Neuronal stem cell (in vitro differentiated cells): ENCODE measurements around the gene DNM3.
"Not testable (repeated sequence)": the region's sequence is repeated elsewhere in the genome, so short reads cannot be mapped to it uniquely, and the experiment has no call there.

Experiments
- DNase-seq: peaks from one replicate; pipeline ENCODE4 v3.0.0-alpha.2; 2013; ENCODE audit warnings: low spot score
- H2AFZ ChIP-seq: one replicate; pipeline ENCODE4 v1.6.1; 2013; ENCODE audit warnings: mild to moderate bottlenecking, low read length, inconsistent platforms
- H2AK5ac ChIP-seq: 2 replicates; pipeline ENCODE4 v1.6.1; 2013; ENCODE audit warnings: low read depth, mild to moderate bottlenecking, inconsistent platforms, low read length, moderate library complexity, mixed read lengths
- H2BK120ac ChIP-seq: 2 replicates; pipeline ENCODE4 v1.6.1; 2013; ENCODE audit warnings: low read depth, mild to moderate bottlenecking, inconsistent platforms, low read length, moderate library complexity, mixed read lengths
- H2BK12ac ChIP-seq: one replicate; pipeline ENCODE4 v1.6.1; 2013; ENCODE audit warnings: low read length, inconsistent platforms
- H2BK15ac ChIP-seq: 2 replicates; pipeline ENCODE4 v1.6.1; 2013; ENCODE audit warnings: mild to moderate bottlenecking, low read length, inconsistent platforms, mixed read lengths
- H2BK5ac ChIP-seq: one replicate; pipeline ENCODE4 v1.6.1; 2013; ENCODE audit warnings: inconsistent platforms, mild to moderate bottlenecking, low read length, moderate library complexity
- H3K14ac ChIP-seq: one replicate; pipeline ENCODE4 v1.6.1; 2013; ENCODE audit warnings: low read length, inconsistent platforms
- H3K18ac ChIP-seq: 2 replicates; pipeline ENCODE4 v1.6.1; 2013; ENCODE audit warnings: low read length, inconsistent platforms
- H3K23ac ChIP-seq: 2 replicates; pipeline ENCODE4 v1.6.1; 2013; ENCODE audit warnings: low read depth, mild to moderate bottlenecking, mixed read lengths, low read length, inconsistent platforms; ENCODE audit not compliant: poor library complexity
- H3K27ac ChIP-seq: replicated peaks from 3 replicates; pipeline ENCODE4 v1.5.1; 2013; ENCODE audit warnings: low read length, inconsistent platforms
- H3K27me3 ChIP-seq, 3 experiments: 2 replicates each; pipeline ENCODE4 v1.6.1; 2013; ENCODE audit warnings: low read length in 3 of 3, mild to moderate bottlenecking in 2 of 3, inconsistent platforms in 1 of 3, low read depth in 1 of 3, mixed read lengths in 1 of 3, moderate library complexity in 1 of 3; ENCODE audit not compliant: control insufficient read depth in 3 of 3, insufficient read depth in 3 of 3
- H3K36me3 ChIP-seq, 2 donors: replicated peaks in 1 of 2; 2 replicates each; pipeline ENCODE4 v1.6.1; 2013; ENCODE audit warnings: low read length in 2 of 2; ENCODE audit not compliant: control insufficient read depth in 2 of 2, insufficient read depth in 2 of 2
- H3K4ac ChIP-seq: 2 replicates; pipeline ENCODE4 v1.6.1; 2013; ENCODE audit warnings: inconsistent platforms, mild to moderate bottlenecking, low read length, moderate library complexity
- H3K4me1 ChIP-seq, 2 donors: 1 replicate in 1 of 2; 2 replicates in 1 of 2; pipeline ENCODE4 v1.6.1; 2013; ENCODE audit warnings: low read length in 2 of 2, low read depth in 1 of 2; ENCODE audit not compliant: control insufficient read depth in 2 of 2, insufficient read depth in 1 of 2
- H3K4me2 ChIP-seq: one replicate; pipeline ENCODE4 v1.6.1; 2013; ENCODE audit warnings: mild to moderate bottlenecking, low read length, inconsistent platforms; ENCODE audit not compliant: insufficient read depth, poor library complexity, severe bottlenecking
- H3K4me3 ChIP-seq, 2 donors: 2 replicates each; pipeline ENCODE4 v1.5.1; 2013; ENCODE audit warnings: low read length in 2 of 2, mild to moderate bottlenecking in 2 of 2, inconsistent platforms in 1 of 2, moderate library complexity in 1 of 2
- H3K79me1 ChIP-seq: one replicate; pipeline ENCODE4 v1.6.1; 2013; ENCODE audit warnings: low read depth, mild to moderate bottlenecking, inconsistent platforms, low read length, moderate library complexity
- H3K9ac ChIP-seq: one replicate; pipeline ENCODE4 v1.6.1; 2013; ENCODE audit warnings: mild to moderate bottlenecking, low read depth, low read length, inconsistent platforms; ENCODE audit not compliant: poor library complexity
- H3K9me3 ChIP-seq, 2 donors: replicated peaks in 1 of 2; 2 replicates each; pipeline versions ENCODE3 to v1.6.1; 2013; ENCODE audit warnings: low read length in 2 of 2, mild to moderate bottlenecking in 2 of 2, inconsistent platforms in 1 of 2, low read depth in 1 of 2, mixed read lengths in 1 of 2, moderate library complexity in 1 of 2; ENCODE audit not compliant: control insufficient read depth in 2 of 2, insufficient read depth in 1 of 2
- H4K8ac ChIP-seq: one replicate; pipeline ENCODE4 v1.6.1; 2013; ENCODE audit warnings: low read depth, mild to moderate bottlenecking, inconsistent platforms, low read length, moderate library complexity
- H4K91ac ChIP-seq: one replicate; pipeline ENCODE4 v1.6.1; 2013; ENCODE audit warnings: low read length, low read depth, mild to moderate bottlenecking, inconsistent platforms; ENCODE audit not compliant: poor library complexity
- WGBS, 2 donors: extraction: QIAGEN DNeasy Blood & Tissue Kit; methylation state at CpG; one replicate each; pipeline ENCODE4 v1.1.7; 2013; ENCODE audit warnings: missing lambda C conversion rate in 2 of 2, mixed read lengths in 1 of 2; ENCODE audit not compliant: insufficient read length in 2 of 2, insufficient replicate concordance in 1 of 2; ENCODE audit errors: extremely low coverage in 2 of 2; 5-methylcytosine and 5-hydroxymethylcytosine counted together

DNM3 gene

GRCh38 chr1:172019976-172020375 lies 178.7 kb downstream of the DNM3 start:
- no peaks in the 10 kb centered on the region for H3K9me3 ChIP-seq
- H3K79me1 ChIP-seq: no peaks in the 10 kb centered on the region
- H3K4me3 ChIP-seq: no peak overlapping the region
- H2BK5ac ChIP-seq: no peak overlapping the region
- no peak overlapping the region for H3K4me2 ChIP-seq
- no peaks in the 10 kb centered on the region for H3K36me3 ChIP-seq
- H3K4ac ChIP-seq: no peak overlapping the region
- H2AFZ ChIP-seq: no peak overlapping the region
- no peak overlapping the region for H4K8ac ChIP-seq
- no peak overlapping the region for H2BK12ac ChIP-seq
- no peak overlapping the region for H3K18ac ChIP-seq
- no peak overlapping the region for H3K23ac ChIP-seq
- H2BK15ac ChIP-seq: no peak overlapping the region
- no peak overlapping the region for H4K91ac ChIP-seq
- H3K4me1 ChIP-seq: peaks cover 0 to 6% of the 10 kb centered on the region in 2 donors
- H2AK5ac ChIP-seq: no peak overlapping the region
- H2BK120ac ChIP-seq: no peak overlapping the region
- H3K27me3 ChIP-seq: no peaks in the 10 kb centered on the region
- no CpG with 5 or more reads among the region's 3 CpGs for WGBS, 2 donors
- no peak overlapping the region for H3K14ac ChIP-seq
- no peak overlapping the region for H3K27ac ChIP-seq
- DNase-seq: no peak
- no peak overlapping the region for H3K9ac ChIP-seq

GRCh38 chr1:172024516-172024915 lies 183.2 kb downstream of the DNM3 start:
- Histone ChIP-seq H3K4me1 (peaks cover 0 to 6% of the 10 kb centered on the region in 2 donors), H3K27ac (no peak overlapping the region), H3K79me1 (no peaks in the 10 kb centered on the region), H2AFZ (peak overlapping the region; percentile 45), H2BK15ac (no peak overlapping the region), H3K9me3 (no peaks in the 10 kb centered on the region), H3K36me3 (no peaks in the 10 kb centered on the region), H3K9ac (no peak overlapping the region), H3K23ac (no peak overlapping the region), H2AK5ac (no peak overlapping the region), H3K4me2 (no peak overlapping the region), H2BK12ac (no peak overlapping the region), H4K91ac (no peak overlapping the region), H4K8ac (peak overlapping the region; percentile 43), H3K27me3 (no peaks in the 10 kb centered on the region), H3K18ac (peak overlapping the region; percentile 50), H2BK5ac (no peak overlapping the region), H3K14ac (no peak overlapping the region), H2BK120ac (no peak overlapping the region), H3K4me3 (no peak overlapping the region), H3K4ac (no peak overlapping the region)
- WGBS, 2 donors: no CpG with 5 or more reads among the region's 5 CpGs
- no peak for DNase-seq

GRCh38 chr1:172024944-172025738 lies 183.8 kb downstream of the DNM3 start:
- H3K79me1 ChIP-seq, H3K36me3 ChIP-seq, H3K27ac ChIP-seq, H2BK120ac ChIP-seq, H3K9ac ChIP-seq, H3K4ac ChIP-seq, H3K9me3 ChIP-seq, H4K91ac ChIP-seq, DNase-seq, H2BK12ac ChIP-seq, H3K4me3 ChIP-seq, H4K8ac ChIP-seq, H2AK5ac ChIP-seq, H3K4me2 ChIP-seq, H3K18ac ChIP-seq, H3K4me1 ChIP-seq, H3K27me3 ChIP-seq, H2BK15ac ChIP-seq, H3K23ac ChIP-seq, H2BK5ac ChIP-seq, H3K14ac ChIP-seq: not testable (repeated sequence)
- H2AFZ ChIP-seq: peak overlapping the region; percentile 45
- WGBS, 2 donors: no CpG with 5 or more reads among the region's 13 CpGs

DNA sequence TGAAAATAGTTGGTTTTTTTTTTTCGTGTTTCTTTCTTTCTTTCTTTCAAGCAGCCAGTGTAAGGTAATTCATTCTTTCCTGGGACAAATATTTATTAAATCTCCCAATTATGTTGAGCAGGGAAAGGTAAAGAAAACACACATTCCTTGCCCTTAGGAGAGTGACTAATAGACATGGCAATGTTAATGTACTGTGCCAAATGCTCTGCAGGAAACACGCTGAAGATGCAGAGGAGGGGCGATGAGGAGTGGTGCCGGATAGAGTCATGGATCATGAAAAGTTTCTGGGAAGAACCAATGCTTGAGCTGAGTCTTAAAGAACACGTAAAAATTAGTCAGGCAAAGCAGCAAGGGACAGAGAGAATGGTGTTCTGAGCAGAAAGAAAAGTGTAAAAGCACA lies 199.2 kb downstream of the DNM3 start:
- Histone ChIP-seq H3K4me3 (no peak overlapping the region), H3K27me3 (no peaks in the 10 kb centered on the region), H2AK5ac (no peak overlapping the region), H3K9me3 (peaks cover 0 to 1% of the 10 kb centered on the region in 2 donors), H3K23ac (no peak overlapping the region), H2BK5ac (no peak overlapping the region), H4K91ac (no peak overlapping the region), H3K18ac (no peak overlapping the region), H3K4ac (no peak overlapping the region), H3K4me1 (no peaks in the 10 kb centered on the region), H2BK15ac (no peak overlapping the region), H3K9ac (no peak overlapping the region), H2AFZ (no peak overlapping the region), H3K14ac (no peak overlapping the region), H2BK120ac (no peak overlapping the region), H3K4me2 (no peak overlapping the region), H4K8ac (no peak overlapping the region), H3K27ac (no peak overlapping the region), H2BK12ac (no peak overlapping the region), H3K36me3 (no peaks in the 10 kb centered on the region), H3K79me1 (no peaks in the 10 kb centered on the region)
- DNase-seq: no peak
- no CpG with 5 or more reads among the region's 5 CpGs for WGBS, 2 donors
